HEK293 (cell line): Measurements from ENCODE around the gene TRIM3.

Experiments
- CTCF ChIA-PET: fragments of 350-600 bp; formaldehyde crosslinking; extraction: SDS; loops from one replicate; lab custom pipeline; 2021; ENCODE audit warnings: antibody characterized with exemption; lab: Yijun Ruan, JAX
- POLR2A ChIA-PET: fragments of 300-600 bp; formaldehyde crosslinking; extraction: SDS; loops from one replicate; lab custom pipeline; 2020; ENCODE audit warnings: antibody characterized with exemption, inconsistent platforms; lab: Yijun Ruan, JAX
- H3K27ac ChIP-seq: fragments of 200-500 bp; sonication (Bioruptor generic); 2 replicates; pipeline ENCODE4 v1.5.1; 2014; ENCODE audit warnings: low read depth, low read length, control low read depth, inconsistent platforms; ENCODE audit errors: extremely low read depth
- H3K36me3 ChIP-seq, 2 experiments: fragments of 200-500 bp in 1 of 2; sonication (Bioruptor generic) in 1 of 2; 1 replicate in 1 of 2; 2 replicates in 1 of 2; pipeline ENCODE4 v1.5.1; 2014 to 2017; ENCODE audit warnings: inconsistent platforms in 2 of 2, low read length in 2 of 2; ENCODE audit not compliant: control insufficient read depth in 2 of 2, insufficient read depth in 1 of 2
- H3K4me1 ChIP-seq: fragments of 200-500 bp; sonication (Bioruptor generic); 2 replicates; pipeline ENCODE4 v1.5.1; 2014; ENCODE audit warnings: mild to moderate bottlenecking, low read length, inconsistent platforms; ENCODE audit not compliant: control insufficient read depth, insufficient read depth
- H3K4me3 ChIP-seq: 2 replicates; pipeline ENCODE4 v1.5.1; 2011; ENCODE audit warnings: low read depth, mild to moderate bottlenecking, control low read depth, low read length, moderate library complexity
- H3K9me3 ChIP-seq: fragments of 200-500 bp; sonication (Bioruptor generic); 2 replicates; pipeline ENCODE4 v1.5.1; 2014; ENCODE audit warnings: low read depth, low read length, inconsistent platforms; ENCODE audit not compliant: control insufficient read depth, insufficient read depth
- HOXC10 ChIP-seq: sonication (generic); formaldehyde crosslinking; IDR thresholded peaks from 2 replicates; pipeline ENCODE4 v1.8.1; 2023; ENCODE audit warnings: mild to moderate bottlenecking, missing genetic modification reagents
- KLF10 ChIP-seq: fragments of 450-650 bp; IDR thresholded peaks from 2 replicates; pipeline ENCODE4 v1.5.1; 2018; ENCODE audit warnings: missing biosample characterization, mild to moderate bottlenecking, missing genetic modification characterization
- KLF8 ChIP-seq: fragments of 450-650 bp; formaldehyde crosslinking; IDR thresholded peaks from 2 replicates; pipeline ENCODE4 v1.5.1; 2016; ENCODE audit warnings: missing biosample characterization, missing genetic modification characterization
- MYNN ChIP-seq: fragments of 450-650 bp; formaldehyde crosslinking; IDR thresholded peaks from 2 replicates; pipeline ENCODE4 v1.5.1; 2016; ENCODE audit warnings: missing biosample characterization, missing genetic modification characterization, borderline replicate concordance
- OVOL3 ChIP-seq: fragments of 450-650 bp; formaldehyde crosslinking; IDR thresholded peaks from 2 replicates; pipeline ENCODE4 v1.5.1; 2016; ENCODE audit warnings: missing biosample characterization, missing genetic modification characterization
- ZBTB17 ChIP-seq: fragments of 450-650 bp; formaldehyde crosslinking; IDR thresholded peaks from 2 replicates; pipeline ENCODE4 v1.5.1; 2016; ENCODE audit warnings: missing biosample characterization, missing genetic modification characterization
- ZFP41 ChIP-seq: fragments of 450-650 bp; formaldehyde crosslinking; IDR thresholded peaks from 2 replicates; pipeline ENCODE4 v1.5.1; 2016; ENCODE audit warnings: missing biosample characterization, missing genetic modification characterization, borderline replicate concordance
- ZNF140 ChIP-seq: fragments of 450-650 bp; formaldehyde crosslinking; IDR thresholded peaks from 2 replicates; pipeline ENCODE4 v1.5.1; 2016; ENCODE audit warnings: missing biosample characterization, missing genetic modification characterization
- ZNF202 ChIP-seq: fragments of 450-650 bp; formaldehyde crosslinking; IDR thresholded peaks from 2 replicates; pipeline ENCODE4 v1.5.1; 2016; ENCODE audit warnings: missing biosample characterization, missing genetic modification characterization, borderline replicate concordance
- ZNF214 ChIP-seq: fragments of 450-650 bp; formaldehyde crosslinking; IDR thresholded peaks from 2 replicates; pipeline ENCODE4 v1.5.1; 2017; ENCODE audit warnings: missing biosample characterization, mild to moderate bottlenecking, missing genetic modification characterization, borderline replicate concordance
- ZNF221 ChIP-seq: fragments of 450-650 bp; formaldehyde crosslinking; IDR thresholded peaks from 2 replicates; pipeline ENCODE4 v1.5.1; 2017; ENCODE audit warnings: missing biosample characterization, missing genetic modification characterization, borderline replicate concordance
- ZNF24 ChIP-seq: fragments of 450-650 bp; formaldehyde crosslinking; IDR thresholded peaks from 2 replicates; pipeline ENCODE4 v1.5.1; 2016; ENCODE audit warnings: missing biosample characterization, missing genetic modification characterization
- ZNF274 ChIP-seq, 2 experiments: fragments of 200-500 bp in 1 of 2; fragments of 450-650 bp in 1 of 2; sonication (Bioruptor generic) in 1 of 2; formaldehyde crosslinking in 1 of 2; IDR thresholded peaks; 2 replicates each; pipeline versions ENCODE4 v1.5.1 to v1.6.1; 2014 to 2016; ENCODE audit warnings: borderline replicate concordance in 1 of 2, inconsistent platforms in 1 of 2, low read length in 1 of 2, missing biosample characterization in 1 of 2, missing genetic modification characterization in 1 of 2
- ZNF324 ChIP-seq: fragments of 450-650 bp; formaldehyde crosslinking; IDR thresholded peaks from 2 replicates; pipeline ENCODE4 v1.5.1; 2016; ENCODE audit warnings: missing biosample characterization, missing genetic modification characterization
- ZNF449 ChIP-seq: fragments of 450-650 bp; formaldehyde crosslinking; IDR thresholded peaks from 2 replicates; pipeline ENCODE4 v1.5.1; 2017; ENCODE audit warnings: missing biosample characterization, mild to moderate bottlenecking, missing genetic modification characterization, moderate library complexity
- ZNF488 ChIP-seq: fragments of 450-650 bp; formaldehyde crosslinking; IDR thresholded peaks from 2 replicates; pipeline ENCODE4 v1.5.1; 2016; ENCODE audit warnings: missing biosample characterization, missing genetic modification characterization
- ZNF514 ChIP-seq: fragments of 450-650 bp; formaldehyde crosslinking; IDR thresholded peaks from 2 replicates; pipeline ENCODE4 v1.5.1; 2016; ENCODE audit warnings: missing biosample characterization, missing genetic modification characterization
- ZNF530 ChIP-seq: fragments of 450-650 bp; formaldehyde crosslinking; IDR thresholded peaks from 2 replicates; pipeline ENCODE4 v1.5.1; 2016; ENCODE audit warnings: low read depth, missing biosample characterization, missing genetic modification characterization
- ZNF558 ChIP-seq: fragments of 450-650 bp; formaldehyde crosslinking; IDR thresholded peaks from 2 replicates; pipeline ENCODE4 v1.5.1; 2016; ENCODE audit warnings: missing biosample characterization, missing genetic modification characterization
- ZNF610 ChIP-seq: fragments of 450-650 bp; formaldehyde crosslinking; IDR thresholded peaks from 2 replicates; pipeline ENCODE4 v1.5.1; 2016; ENCODE audit warnings: missing biosample characterization, missing genetic modification characterization, borderline replicate concordance
- ZNF623 ChIP-seq: fragments of 450-650 bp; formaldehyde crosslinking; IDR thresholded peaks from 2 replicates; pipeline ENCODE4 v1.5.1; 2016; ENCODE audit warnings: missing biosample characterization, missing genetic modification characterization
- ZNF626 ChIP-seq: fragments of 450-650 bp; sonication (Bioruptor Pico); formaldehyde crosslinking; IDR thresholded peaks from 2 replicates; pipeline ENCODE4 v1.5.1; 2018; ENCODE audit warnings: missing biosample characterization, missing genetic modification characterization, inconsistent platforms
- ZNF76 ChIP-seq: fragments of 450-650 bp; formaldehyde crosslinking; IDR thresholded peaks from 2 replicates; pipeline ENCODE4; 2016; ENCODE audit warnings: low read depth, missing biosample characterization, missing genetic modification characterization, borderline replicate concordance
- ZSCAN30 ChIP-seq: fragments of 450-650 bp; IDR thresholded peaks from 2 replicates; pipeline ENCODE4 v1.5.1; 2018; ENCODE audit warnings: missing biosample characterization, mild to moderate bottlenecking, missing genetic modification characterization, moderate library complexity
- TF ChIP-seq, protein P1 (sequence below): fragments of 450-650 bp; formaldehyde crosslinking; IDR thresholded peaks from 2 replicates; pipeline ENCODE4 v1.5.1; 2017; ENCODE audit warnings: missing biosample characterization, missing genetic modification characterization
- TF ChIP-seq, protein P2 (sequence below): fragments of 450-650 bp; formaldehyde crosslinking; IDR thresholded peaks from 2 replicates; pipeline ENCODE4; 2016; ENCODE audit warnings: missing biosample characterization, missing genetic modification characterization

TRIM3 gene

GRCh38 chr11:6459099-6459450 is 14.7 kb downstream of the TRIM3 start:
- TF ChIP-seq ZNF24 (tag by site-specific recombination) (no peak), OVOL3 (tag by site-specific recombination) (no peak), ZNF514 (no peak), ZBTB17 (no peak)
- TF ChIP-seq, protein P1, sequence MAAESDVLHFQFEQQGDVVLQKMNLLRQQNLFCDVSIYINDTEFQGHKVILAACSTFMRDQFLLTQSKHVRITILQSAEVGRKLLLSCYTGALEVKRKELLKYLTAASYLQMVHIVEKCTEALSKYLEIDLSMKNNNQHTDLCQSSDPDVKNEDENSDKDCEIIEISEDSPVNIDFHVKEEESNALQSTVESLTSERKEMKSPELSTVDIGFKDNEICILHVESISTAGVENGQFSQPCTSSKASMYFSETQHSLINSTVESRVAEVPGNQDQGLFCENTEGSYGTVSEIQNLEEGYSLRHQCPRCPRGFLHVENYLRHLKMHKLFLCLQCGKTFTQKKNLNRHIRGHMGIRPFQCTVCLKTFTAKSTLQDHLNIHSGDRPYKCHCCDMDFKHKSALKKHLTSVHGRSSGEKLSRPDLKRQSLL (tag by site-specific recombination), result no peak
- Histone ChIP-seq H3K36me3 (peaks cover 5 to 79% of the 10 kb centered on the region in 2 experiments; a peak in 1 of 3 replicates), H3K4me1 (no peaks in the 10 kb centered on the region), H3K9me3 (no peaks in the 10 kb centered on the region), H3K27ac (no peak overlapping the region), H3K4me3 (no peak overlapping the region)
- CTCF ChIA-PET, result interaction anchor here (1.3 to 1.7 kb wide), 3 partner anchors 16 to 80 kb away, joined by 4 to 8 read pairs (median 4); no protein-coding TSS in a partner anchor
- POLR2A ChIA-PET, result interaction anchor here (1.2 kb wide), 1 partner anchor 40 kb away, joined by 5 read pairs; the partner anchor contains the start of gene APBB1

- Histone ChIP-seq H3K4me3 (no peak overlapping the region), H3K27ac (no peak overlapping the region), H3K36me3 (peaks cover 6 to 79% of the 10 kb centered on the region in 2 experiments; a peak in 1 of 3 replicates), H3K4me1 (no peaks in the 10 kb centered on the region), H3K9me3 (no peaks in the 10 kb centered on the region)
- ChIA-PET CTCF (interaction anchor here (1.3 to 1.7 kb wide), 3 partner anchors 15 to 80 kb away, joined by 4 to 8 read pairs (median 4); no protein-coding TSS in a partner anchor), POLR2A (no interaction called here)
- TF ChIP-seq ZNF623 (tag by site-specific recombination), result no peak
- TF ChIP-seq ZNF530 (tag by site-specific recombination), result no peak
- no peak for TF ChIP-seq ZNF202 (tag by site-specific recombination)
- no peak for TF ChIP-seq ZNF610 (tag by site-specific recombination)
- TF ChIP-seq ZNF514, result no peak
- no peak for TF ChIP-seq MYNN (tag by site-specific recombination)
- TF ChIP-seq ZSCAN30 (tag by site-specific recombination), result no peak
- no peak for TF ChIP-seq ZNF274 (IDR thresholded peaks at IDR 0.05; ENCODE audit: low read length)
- TF ChIP-seq ZNF274 (tag by site-specific recombination; IDR thresholded peaks at IDR 0.05; ENCODE audit: borderline replicate concordance), result no peak
- no peak for TF ChIP-seq ZNF221 (tag by site-specific recombination)
- TF ChIP-seq ZFP41 (tag by site-specific recombination), result no peak
Measured at GRCh38 chr11:6458352-6459098, 15.2 kb downstream of the TRIM3 start.

DNA sequence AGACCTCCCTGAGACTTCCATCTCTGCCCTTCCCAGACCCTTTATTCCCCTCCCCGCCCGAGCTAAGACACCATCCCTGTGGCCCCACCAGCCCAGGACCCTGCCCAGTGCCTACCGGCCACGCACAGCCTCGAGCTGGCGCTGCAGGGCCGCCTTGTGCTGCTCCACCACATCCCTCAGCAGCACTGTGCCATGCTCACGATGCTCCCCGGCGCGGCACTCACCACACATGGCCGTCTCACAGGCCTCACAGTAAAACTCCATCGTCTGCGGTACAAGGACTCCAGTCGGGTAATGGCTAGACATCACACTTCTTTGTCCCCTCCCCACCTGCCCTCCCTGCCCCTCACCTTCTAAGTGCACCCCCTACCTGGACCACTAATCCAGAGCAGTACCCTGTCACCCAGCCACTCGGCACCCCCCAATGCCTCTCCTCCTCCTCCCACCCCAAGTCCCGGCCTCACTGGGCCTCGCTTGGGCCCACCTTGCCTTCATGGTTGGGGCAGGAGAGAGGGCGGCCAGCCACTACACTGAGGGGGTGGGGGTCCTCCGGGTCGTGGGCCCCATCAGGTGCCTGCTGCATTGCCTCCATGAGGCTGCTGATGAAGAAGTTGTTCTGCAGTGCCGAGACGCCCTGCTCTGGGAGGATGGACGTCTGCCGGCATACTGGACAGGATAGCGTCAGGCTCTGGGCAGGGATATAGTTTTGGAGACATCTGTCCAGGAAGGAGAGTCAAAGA is 16.0 kb downstream of the TRIM3 start:
- H3K27ac ChIP-seq, result no peak overlapping the region
- no peaks in the 10 kb centered on the region for H3K9me3 ChIP-seq
- ChIA-PET CTCF (interaction anchor here (3.3 kb wide), 1 partner anchor 13 kb away, joined by 23 read pairs; no protein-coding TSS in a partner anchor), POLR2A (no interaction called here)
- H3K4me3 ChIP-seq, result no peak overlapping the region
- H3K4me1 ChIP-seq, result no peaks in the 10 kb centered on the region
- peaks cover 6 to 82% of the 10 kb centered on the region in 2 experiments; a peak in 1 of 3 replicates for H3K36me3 ChIP-seq
- no peak for TF ChIP-seq ZNF449 (tag by site-specific recombination)
- TF ChIP-seq, protein P2, sequence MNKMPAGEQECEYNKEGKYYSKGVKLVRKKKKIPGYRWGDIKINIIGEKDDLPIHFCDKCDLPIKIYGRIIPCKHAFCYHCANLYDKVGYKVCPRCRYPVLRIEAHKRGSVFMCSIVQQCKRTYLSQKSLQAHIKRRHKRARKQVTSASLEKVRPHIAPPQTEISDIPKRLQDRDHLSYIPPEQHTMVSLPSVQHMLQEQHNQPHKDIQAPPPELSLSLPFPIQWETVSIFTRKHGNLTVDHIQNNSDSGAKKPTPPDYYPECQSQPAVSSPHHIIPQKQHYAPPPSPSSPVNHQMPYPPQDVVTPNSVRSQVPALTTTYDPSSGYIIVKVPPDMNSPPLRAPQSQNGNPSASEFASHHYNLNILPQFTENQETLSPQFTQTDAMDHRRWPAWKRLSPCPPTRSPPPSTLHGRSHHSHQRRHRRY, result no peak
- TF ChIP-seq ZNF324 (tag by site-specific recombination), result no peak
- TF ChIP-seq ZNF488 (tag by site-specific recombination), result no peak
- no peak for TF ChIP-seq ZNF626
- no peak for TF ChIP-seq ZNF558 (tag by site-specific recombination)
- TF ChIP-seq KLF10, result no peak
- no peak for TF ChIP-seq ZNF140
- no peak for TF ChIP-seq ZNF76 (tag by site-specific recombination)
- no peak for TF ChIP-seq KLF8
- no peak for TF ChIP-seq HOXC10
- no peak for TF ChIP-seq ZNF214 (tag by site-specific recombination)
